Pancreas (tissue), 10 donors: Measurements from ENCODE around the gene CLASP1. TPM values are rescaled to one million over a fixed set of nuclear protein-coding genes. Genes with fewer than 3 reads are reported as not detected.
"Not testable (repeated sequence)": the region's sequence is repeated elsewhere in the genome, so short reads cannot be mapped to it uniquely, and the experiment has no call there.

Source experiments
- ATAC-seq, 4 donors: fragments of 200-7000 bp; cut with Tn5 transposase; one replicate each; pipeline versions ENCODE4 v1.8.0 to v1.9.1; 2020; ENCODE audit warnings: mild to moderate bottlenecking in 4 of 4, moderate library complexity in 4 of 4
- DNase-seq, 6 donors: peaks; one replicate each; pipeline ENCODE4 v3.0.0-alpha.2; 2020
- FAIRE-seq: peaks from 2 replicates; lab custom pipeline; 2012; peaks lifted over from hg19 to GRCh38; lab: Jason Lieb, UNC
- H3K27ac ChIP-seq, 4 donors: fragments of 200-600 bp; sonication (generic); 1 replicate in 3 of 4; 2 replicates in 1 of 4; pipeline versions ENCODE4 v1.5.0 to v1.8.0; 2020
- H3K27me3 ChIP-seq, 4 donors: fragments of 200-600 bp; one replicate each; pipeline ENCODE4 v1.8.0; 2021
- H3K36me3 ChIP-seq, 3 donors: fragments of 200-600 bp; sonication (generic) in 1 of 3; one replicate each; pipeline versions ENCODE4 v1.5.0 to v1.8.0; 2020 to 2021
- H3K4me1 ChIP-seq, 3 donors: fragments of 200-600 bp; one replicate each; pipeline ENCODE4 v1.8.0; 2021
- H3K4me3 ChIP-seq, 4 donors: fragments of 200-600 bp; sonication (generic) in 2 of 4; one replicate each; pipeline versions ENCODE4 v1.5.0 to v1.8.0; 2020 to 2021
- H3K9me3 ChIP-seq, 4 donors: fragments of 200-600 bp; one replicate each; pipeline ENCODE4 v1.8.0; 2021
- whole genome bisulfite sequencing, 2 donors: extraction: QIAGEN DNeasy Blood & Tissue Kit; methylation state at CpG; one replicate each; pipeline ENCODE4 v1.1.7; 2013; 5-methylcytosine and 5-hydroxymethylcytosine counted together
- intact Hi-C, 3 donors: fragments of 100-400 bp; cut with DNase I; formaldehyde crosslinking; loops; one replicate each; pipeline versions ENCODE4 v1.11.1 to v1.14.2; 2022
- polyA plus RNA-seq, 2 donors: library from polyadenylated mRNA; stranded (reverse); fragments of 200-250 nt; gene quantifications; one replicate each; pipeline ENCODE4 v1.2.3, GENCODE V29; 2013
- total RNA-seq, 6 donors: library from RNA; stranded (reverse); fragmentation: NEBNext Ultra II Directional in 4 of 6; extraction: Animal tissue kit (Norgen Biotek cat#: 25700) in 4 of 6; gene quantifications; one replicate each; pipeline versions ENCODE4 v1.2.1 to v1.2.4, GENCODE V29; 2021 to 2023
- TF ChIP-seq, protein P1 (sequence below), 4 donors: fragments of 200-600 bp; sonication (generic) in 3 of 4; IDR thresholded peaks; one replicate each; pipeline versions ENCODE4 v1.5.0 to v1.8.0; 2021; ENCODE audit warnings: antibody characterized with exemption in 4 of 4
- donor health status: healthy with polysubstance abuse.
- donor health status: DM: no; HTN: no; CAD: no; lungs with moderate emphysema.
- donor health status: DM: no; HTN: no; CAD: no.
- donor health status: control.
- donor health status: control.
- donor health status: Bipolar disorder and iron deficiency.
- donor health status: DM: yes; HTN: yes; CAD: no.
- donor health status: DM: no; HTN: no; CAD: no.
- donor health status: DM: no; HTN: no; CAD: no.
- donor health status: DM: yes; HTN: yes; CAD: no.

CLASP1 gene
- total and polyA plus RNA-seq, 8 donors, result 8.9 to 34.5 (median 21.3) TPM

GRCh38 chr2:121309801-121310200, 339.5 kb downstream of the CLASP1 start:
- WGBS, 2 donors, result 49 to 56% methylated on average over 3 of the region's 3 CpGs
- no peak for FAIRE-seq
- no peaks in the 10 kb centered on the region for H3K36me3 ChIP-seq
- no peak for ATAC-seq
- TF ChIP-seq, protein P1, sequence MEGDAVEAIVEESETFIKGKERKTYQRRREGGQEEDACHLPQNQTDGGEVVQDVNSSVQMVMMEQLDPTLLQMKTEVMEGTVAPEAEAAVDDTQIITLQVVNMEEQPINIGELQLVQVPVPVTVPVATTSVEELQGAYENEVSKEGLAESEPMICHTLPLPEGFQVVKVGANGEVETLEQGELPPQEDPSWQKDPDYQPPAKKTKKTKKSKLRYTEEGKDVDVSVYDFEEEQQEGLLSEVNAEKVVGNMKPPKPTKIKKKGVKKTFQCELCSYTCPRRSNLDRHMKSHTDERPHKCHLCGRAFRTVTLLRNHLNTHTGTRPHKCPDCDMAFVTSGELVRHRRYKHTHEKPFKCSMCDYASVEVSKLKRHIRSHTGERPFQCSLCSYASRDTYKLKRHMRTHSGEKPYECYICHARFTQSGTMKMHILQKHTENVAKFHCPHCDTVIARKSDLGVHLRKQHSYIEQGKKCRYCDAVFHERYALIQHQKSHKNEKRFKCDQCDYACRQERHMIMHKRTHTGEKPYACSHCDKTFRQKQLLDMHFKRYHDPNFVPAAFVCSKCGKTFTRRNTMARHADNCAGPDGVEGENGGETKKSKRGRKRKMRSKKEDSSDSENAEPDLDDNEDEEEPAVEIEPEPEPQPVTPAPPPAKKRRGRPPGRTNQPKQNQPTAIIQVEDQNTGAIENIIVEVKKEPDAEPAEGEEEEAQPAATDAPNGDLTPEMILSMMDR (IDR thresholded peaks at IDR 0.05), result no peak
- H3K27ac ChIP-seq, result no peak overlapping the region
- intact Hi-C loops, result no loop called here
- peaks cover 0 to 9% (median 0%) of the 10 kb centered on the region in 4 donors for H3K27me3 ChIP-seq
- DNase-seq, result no peak
- H3K4me1 ChIP-seq, result no peaks in the 10 kb centered on the region
- H3K9me3 ChIP-seq, result no peaks in the 10 kb centered on the region
- no peak overlapping the region for H3K4me3 ChIP-seq

GRCh38 chr2:121309323-121309722, 339.9 kb downstream of the CLASP1 start:
- Histone ChIP-seq H3K4me1 (no peaks in the 10 kb centered on the region), H3K27ac (no peak overlapping the region), H3K4me3 (no peak overlapping the region), H3K9me3 (no peaks in the 10 kb centered on the region), H3K36me3 (no peaks in the 10 kb centered on the region), H3K27me3 (peaks cover 0 to 9% (median 0%) of the 10 kb centered on the region in 4 donors)
- FAIRE-seq, result no peak
- ATAC-seq, result no peak
- DNase-seq, result no peak
- TF ChIP-seq, protein P1 (IDR thresholded peaks at IDR 0.05), result no peak
- intact Hi-C loops, result no loop called here

DNA sequence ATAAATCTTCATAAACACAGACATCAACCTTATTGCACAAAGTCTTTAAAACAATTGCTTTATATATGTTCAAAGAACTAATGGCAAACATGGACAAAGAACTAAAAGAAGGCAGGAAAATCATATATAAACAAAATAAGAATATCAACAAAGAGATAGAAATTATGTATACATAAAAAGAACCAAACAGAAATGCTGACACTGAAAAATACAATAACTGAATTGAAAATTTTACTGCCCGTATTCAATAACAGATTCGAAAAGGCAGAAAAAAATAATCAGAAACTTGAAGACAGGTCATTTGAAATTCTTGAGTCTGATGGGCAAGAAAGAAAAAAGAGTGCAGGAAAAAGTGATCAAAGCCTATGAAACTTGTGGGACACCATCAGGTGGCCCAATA, 342.2 kb downstream of the CLASP1 start:
- Histone ChIP-seq H3K4me1 (no peaks in the 10 kb centered on the region), H3K27ac (no peak overlapping the region), H3K27me3 (peaks cover 0 to 9% (median 0%) of the 10 kb centered on the region in 4 donors), H3K4me3 (no peak overlapping the region), H3K9me3 (no peaks in the 10 kb centered on the region), H3K36me3 (no peaks in the 10 kb centered on the region)
- 89 to 90% methylated on average over 2 of the region's 2 CpGs for WGBS, 2 donors
- DNase-seq (no peak), ATAC-seq (no peak), FAIRE-seq (no peak)
- intact Hi-C loops, result no loop called here
- TF ChIP-seq, protein P1 (IDR thresholded peaks at IDR 0.05), result no peak

- Histone ChIP-seq H3K4me3 (no peak overlapping the region), H3K9me3 (no peaks in the 10 kb centered on the region), H3K4me1 (no peaks in the 10 kb centered on the region), H3K27me3 (peaks cover 0 to 9% (median 2%) of the 10 kb centered on the region in 4 donors), H3K36me3 (no peaks in the 10 kb centered on the region), H3K27ac (no peak overlapping the region)
- no peak for FAIRE-seq
- DNase-seq, result no peak
- 69 to 73% methylated on average over 2 of the region's 2 CpGs for WGBS, 2 donors
- intact Hi-C loops, result no loop called here
- TF ChIP-seq, protein P1 (IDR thresholded peaks at IDR 0.05), result no peak
- no peak for ATAC-seq
These were observed 344.3 kb downstream of the CLASP1 start for GRCh38 chr2:121304941-121305340.

- FAIRE-seq, result no peak
- ATAC-seq, result peak in 1 of 4 donors; percentile 11
- DNase-seq, result no peak
- Histone ChIP-seq H3K9me3 (no peaks in the 10 kb centered on the region), H3K4me1 (no peaks in the 10 kb centered on the region), H3K27me3 (peaks cover 0 to 9% (median 2%) of the 10 kb centered on the region in 4 donors), H3K27ac (no peak overlapping the region), H3K36me3 (no peaks in the 10 kb centered on the region), H3K4me3 (no peak overlapping the region)
- intact Hi-C loops, result no loop called here
- TF ChIP-seq, protein P1 (IDR thresholded peaks at IDR 0.05), result no peak
- WGBS, 2 donors, result 21 to 23% methylated on average over 2 of the region's 2 CpGs
These were observed 345.6 kb downstream of the CLASP1 start for GRCh38 chr2:121303531-121304263.

- H3K27me3 ChIP-seq, H3K4me1 ChIP-seq, ATAC-seq, H3K4me3 ChIP-seq, H3K9me3 ChIP-seq, intact Hi-C loops, DNase-seq, FAIRE-seq, H3K27ac ChIP-seq, H3K36me3 ChIP-seq: not testable (repeated sequence)
These were observed 348.1 kb downstream of the CLASP1 start for GRCh38 chr2:121301190-121301589.
